ENCODE data around the gene BPTF.
"Not testable (repeated sequence)": the region's sequence is repeated elsewhere in the genome, so short reads cannot be mapped to it uniquely, and the experiment has no call there.

The BPTF gene

GRCh38 chr17:67836205-67836987 lies 11.1 kb downstream of the BPTF start:
- peaks cover 11% of the 10 kb centered on the region for H3K4me1 ChIP-seq (ENCODE audit: insufficient read depth, low read length)
- no peak overlapping the region for H3K4me3 ChIP-seq (ENCODE audit: low read depth in 1 of 2, low read length in 2 of 2)
- no peaks in the 10 kb centered on the region for H3K27me3 ChIP-seq (ENCODE audit: control insufficient read depth in 1 of 2, insufficient read depth in 2 of 2, low read length in 2 of 2)
- H3K27ac ChIP-seq (ENCODE audit: low read depth, low read length) = no peak overlapping the region
- H3K36me3 ChIP-seq (ENCODE audit: insufficient read depth, low read length) = no peaks in the 10 kb centered on the region
- no peaks in the 10 kb centered on the region for H3K9me3 ChIP-seq (ENCODE audit: low read length)
- no peak overlapping the region for H3K9ac ChIP-seq (ENCODE audit: low read length)

- H3K36me3 ChIP-seq (ENCODE audit: insufficient read depth, low read length) = no peaks in the 10 kb centered on the region
- H3K4me1 ChIP-seq (ENCODE audit: insufficient read depth, low read length) = peaks cover 9% of the 10 kb centered on the region
- no peaks in the 10 kb centered on the region for H3K9me3 ChIP-seq (ENCODE audit: low read length)
- no peaks in the 10 kb centered on the region for H3K27me3 ChIP-seq (ENCODE audit: control insufficient read depth in 1 of 2, insufficient read depth in 2 of 2, low read length in 2 of 2)
- H3K27ac ChIP-seq (ENCODE audit: low read depth, low read length) = no peak overlapping the region
- H3K4me3 ChIP-seq (ENCODE audit: low read depth in 1 of 2, low read length in 2 of 2) = no peak overlapping the region
- H3K9ac ChIP-seq (ENCODE audit: low read length) = no peak overlapping the region
These were observed 12.7 kb downstream of the BPTF start for GRCh38 chr17:67837965-67838364.

- no peak overlapping the region for H3K4me3 ChIP-seq (ENCODE audit: low read depth in 1 of 2, low read length in 2 of 2)
- no peaks in the 10 kb centered on the region for H3K27me3 ChIP-seq (ENCODE audit: control insufficient read depth in 1 of 2, insufficient read depth in 2 of 2, low read length in 2 of 2)
- no peak overlapping the region for H3K9ac ChIP-seq (ENCODE audit: low read length)
- H3K4me1 ChIP-seq (ENCODE audit: insufficient read depth, low read length) = peaks cover 9% of the 10 kb centered on the region
- H3K27ac ChIP-seq (ENCODE audit: low read depth, low read length) = no peak overlapping the region
- H3K36me3 ChIP-seq (ENCODE audit: insufficient read depth, low read length) = no peaks in the 10 kb centered on the region
- H3K9me3 ChIP-seq (ENCODE audit: low read length) = no peaks in the 10 kb centered on the region
These were observed 13.2 kb downstream of the BPTF start for GRCh38 chr17:67838538-67838937.

- H3K4me1 ChIP-seq (ENCODE audit: insufficient read depth, low read length) = peaks cover 4% of the 10 kb centered on the region
- no peak overlapping the region for H3K9ac ChIP-seq (ENCODE audit: low read length)
- no peaks in the 10 kb centered on the region for H3K36me3 ChIP-seq (ENCODE audit: insufficient read depth, low read length)
- H3K27me3 ChIP-seq (ENCODE audit: control insufficient read depth in 1 of 2, insufficient read depth in 2 of 2, low read length in 2 of 2) = no peaks in the 10 kb centered on the region
- H3K4me3 ChIP-seq (ENCODE audit: low read depth in 1 of 2, low read length in 2 of 2) = no peak overlapping the region
- H3K27ac ChIP-seq (ENCODE audit: low read depth, low read length) = no peak overlapping the region
- H3K9me3 ChIP-seq (ENCODE audit: low read length) = no peaks in the 10 kb centered on the region
These were observed 16.7 kb downstream of the BPTF start for GRCh38 chr17:67841992-67842391.

- H3K27me3 ChIP-seq (ENCODE audit: control insufficient read depth in 1 of 2, insufficient read depth in 2 of 2, low read length in 2 of 2) = no peaks in the 10 kb centered on the region
These were observed 17.3 kb downstream of the BPTF start for GRCh38 chr17:67842648-67843047.

GRCh38 chr17:67845374-67845773 lies 20.1 kb downstream of the BPTF start:
- Histone ChIP-seq H3K27me3 (ENCODE audit: control insufficient read depth in 1 of 2, insufficient read depth in 2 of 2, low read length in 2 of 2) (no peaks in the 10 kb centered on the region), H3K4me1 (ENCODE audit: insufficient read depth, low read length) (peaks cover 4% of the 10 kb centered on the region), H3K27ac (ENCODE audit: low read depth, low read length) (no peak overlapping the region), H3K9me3 (ENCODE audit: low read length) (no peaks in the 10 kb centered on the region), H3K9ac (ENCODE audit: low read length) (no peak overlapping the region), H3K36me3 (ENCODE audit: insufficient read depth, low read length) (no peaks in the 10 kb centered on the region), H3K4me3 (ENCODE audit: low read depth in 1 of 2, low read length in 2 of 2) (no peak overlapping the region)

More at GRCh38 chr17:67842648-67843047, 17.3 kb downstream of the BPTF start:
- Histone ChIP-seq H3K4me3 (ENCODE audit: low read depth in 1 of 2, low read length in 2 of 2) (no peak overlapping the region), H3K9me3 (ENCODE audit: low read length) (no peaks in the 10 kb centered on the region), H3K36me3 (ENCODE audit: insufficient read depth, low read length) (no peaks in the 10 kb centered on the region), H3K9ac (ENCODE audit: low read length) (no peak overlapping the region), H3K4me1 (ENCODE audit: insufficient read depth, low read length) (peaks cover 4% of the 10 kb centered on the region), H3K27ac (ENCODE audit: low read depth, low read length) (no peak overlapping the region)

GRCh38 chr17:67848189-67848588 lies 22.9 kb downstream of the BPTF start:
- not testable (repeated sequence) for H3K27me3 ChIP-seq (ENCODE audit: control insufficient read depth in 1 of 2, insufficient read depth in 2 of 2, low read length in 2 of 2); H3K4me3 ChIP-seq (ENCODE audit: low read depth in 1 of 2, low read length in 2 of 2); H3K4me1 ChIP-seq (ENCODE audit: insufficient read depth, low read length); H3K27ac ChIP-seq (ENCODE audit: low read depth, low read length); H3K9me3 ChIP-seq (ENCODE audit: low read length); H3K36me3 ChIP-seq (ENCODE audit: insufficient read depth, low read length); H3K9ac ChIP-seq (ENCODE audit: low read length)

- not testable (repeated sequence) for H3K9ac ChIP-seq (ENCODE audit: low read length); H3K4me1 ChIP-seq (ENCODE audit: insufficient read depth, low read length); H3K36me3 ChIP-seq (ENCODE audit: insufficient read depth, low read length); H3K9me3 ChIP-seq (ENCODE audit: low read length); H3K27me3 ChIP-seq (ENCODE audit: control insufficient read depth in 1 of 2, insufficient read depth in 2 of 2, low read length in 2 of 2); H3K4me3 ChIP-seq (ENCODE audit: low read depth in 1 of 2, low read length in 2 of 2); H3K27ac ChIP-seq (ENCODE audit: low read depth, low read length)
These were observed 23.5 kb downstream of the BPTF start for GRCh38 chr17:67848846-67849245.

- no peaks in the 10 kb centered on the region for H3K9me3 ChIP-seq (ENCODE audit: low read length)
- H3K9ac ChIP-seq (ENCODE audit: low read length) = no peak overlapping the region
- H3K27me3 ChIP-seq (ENCODE audit: control insufficient read depth in 1 of 2, insufficient read depth in 2 of 2, low read length in 2 of 2) = no peaks in the 10 kb centered on the region
- peaks cover 9% of the 10 kb centered on the region for H3K36me3 ChIP-seq (ENCODE audit: insufficient read depth, low read length)
- H3K4me3 ChIP-seq (ENCODE audit: low read depth in 1 of 2, low read length in 2 of 2) = no peak overlapping the region
- H3K4me1 ChIP-seq (ENCODE audit: insufficient read depth, low read length) = peaks cover 10% of the 10 kb centered on the region
- no peak overlapping the region for H3K27ac ChIP-seq (ENCODE audit: low read depth, low read length)
These were observed 25.8 kb downstream of the BPTF start for GRCh38 chr17:67850991-67851631.

GRCh38 chr17:67853703-67854102 lies 28.4 kb downstream of the BPTF start:
- Histone ChIP-seq H3K4me1 (ENCODE audit: insufficient read depth, low read length) (peaks cover 18% of the 10 kb centered on the region), H3K36me3 (ENCODE audit: insufficient read depth, low read length) (peaks cover 9% of the 10 kb centered on the region)

GRCh38 chr17:67854378-67854777 lies 29.1 kb downstream of the BPTF start:
- Histone ChIP-seq H3K4me3 (ENCODE audit: low read depth in 1 of 2, low read length in 2 of 2) (no peak overlapping the region), H3K27me3 (ENCODE audit: control insufficient read depth in 1 of 2, insufficient read depth in 2 of 2, low read length in 2 of 2) (no peaks in the 10 kb centered on the region), H3K36me3 (ENCODE audit: insufficient read depth, low read length) (peaks cover 9% of the 10 kb centered on the region), H3K4me1 (ENCODE audit: insufficient read depth, low read length) (peaks cover 18% of the 10 kb centered on the region), H3K9me3 (ENCODE audit: low read length) (no peaks in the 10 kb centered on the region), H3K9ac (ENCODE audit: low read length) (no peak overlapping the region), H3K27ac (ENCODE audit: low read depth, low read length) (no peak overlapping the region)

More at GRCh38 chr17:67853703-67854102, 28.4 kb downstream of the BPTF start:
- H3K9ac ChIP-seq (ENCODE audit: low read length) = no peak overlapping the region
- H3K4me3 ChIP-seq (ENCODE audit: low read depth in 1 of 2, low read length in 2 of 2) = no peak overlapping the region
- H3K27ac ChIP-seq (ENCODE audit: low read depth, low read length) = no peak overlapping the region
- no peaks in the 10 kb centered on the region for H3K9me3 ChIP-seq (ENCODE audit: low read length)
- H3K27me3 ChIP-seq (ENCODE audit: control insufficient read depth in 1 of 2, insufficient read depth in 2 of 2, low read length in 2 of 2) = no peaks in the 10 kb centered on the region

Data from muscle layer of colon (tissue), 2 donors.